ENCODE results near the gene DENND2A. TPM values are rescaled to one million over a fixed set of nuclear protein-coding genes. Genes with fewer than 3 reads are reported as not detected.
"Not testable (repeated sequence)": the region's sequence is repeated elsewhere in the genome, so short reads cannot be mapped to it uniquely, and the experiment has no call there.

Gene DENND2A
- total and polyA plus RNA-seq, 7 experiments from 2014 or later = not detected

DNA sequence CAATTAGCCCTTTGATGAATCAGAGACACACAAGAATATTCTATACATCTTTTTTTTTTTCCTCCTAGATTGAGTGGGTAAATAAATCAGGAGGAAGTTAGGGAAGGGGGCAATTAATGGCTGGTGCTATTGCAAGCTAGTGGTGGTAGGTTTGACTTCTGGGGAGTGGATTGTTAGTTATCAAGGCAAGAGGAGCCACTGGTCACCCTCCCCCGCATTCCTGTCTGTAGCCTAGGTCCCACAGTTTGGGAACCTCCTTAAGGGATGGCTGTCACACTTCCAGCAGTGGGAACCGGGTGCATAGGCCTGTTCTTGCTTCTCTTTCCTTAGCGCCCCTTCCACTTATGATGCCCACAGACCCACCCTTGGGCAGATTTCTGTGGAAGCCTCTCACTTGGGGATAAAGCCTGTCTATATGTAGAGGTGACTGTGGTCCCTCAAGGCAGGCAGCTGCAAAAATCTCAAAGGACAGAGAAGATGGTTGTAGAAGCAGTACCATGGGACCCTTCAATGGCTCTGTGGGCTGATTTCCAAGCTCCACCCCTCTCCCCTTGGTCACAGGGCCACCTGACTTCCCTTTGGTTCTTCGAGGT is 29.8 kb upstream of the DENND2A start:
- Histone ChIP-seq H3K36me3 (ENCODE audit: control insufficient read depth in 2 of 3, insufficient read depth in 3 of 3, low read length in 3 of 3) (no peaks in the 10 kb centered on the region), H3K4me1 (ENCODE audit: control insufficient read depth in 2 of 2, insufficient read depth in 2 of 2, low read length in 2 of 2) (peaks cover 11 to 14% of the 10 kb centered on the region in 2 donors), H3K27me3 (ENCODE audit: control insufficient read depth in 2 of 2, insufficient read depth in 2 of 2, low read length in 2 of 2) (no peaks in the 10 kb centered on the region), H3K4me3 (ENCODE audit: low read length) (no peak overlapping the region), H3K27ac (ENCODE audit: low read depth, low read length) (no peak overlapping the region), H3K9me3 (ENCODE audit: control insufficient read depth in 2 of 3, low read length in 3 of 3) (no peaks in the 10 kb centered on the region)
- DNase-seq = no peak
- no peaks in the 10 kb centered on the region for H3K9me3 Mint-ChIP-seq
- peaks cover 0 to 3% (median 0%) of the 10 kb centered on the region in 5 donors for H3K36me3 Mint-ChIP-seq
- H3K27ac Mint-ChIP-seq = peak overlapping the region in 1 of 9 donors; percentile 14
- POLR2A ChIA-PET = no interaction called here
- H3K4me1 Mint-ChIP-seq = peaks cover 9 to 26% (median 25%) of the 10 kb centered on the region in 7 donors
- ATAC-seq = no peak
- H3K27me3 Mint-ChIP-seq = peaks cover 0 to 23% (median 0%) of the 10 kb centered on the region in 5 donors
- peak overlapping the region in 2 of 10 donors; percentile 3 to 73 for H3K4me3 Mint-ChIP-seq
- CTCF ChIA-PET = no interaction called here
- intact Hi-C loops (cut with micrococcal nuclease) = loop anchor here in 1 of 2 donors (5.0 to 10.0 kb wide), 2 partner anchors 606 to 1067 kb away; partner anchors contain the start of genes PARP12 and SSBP1

DNA sequence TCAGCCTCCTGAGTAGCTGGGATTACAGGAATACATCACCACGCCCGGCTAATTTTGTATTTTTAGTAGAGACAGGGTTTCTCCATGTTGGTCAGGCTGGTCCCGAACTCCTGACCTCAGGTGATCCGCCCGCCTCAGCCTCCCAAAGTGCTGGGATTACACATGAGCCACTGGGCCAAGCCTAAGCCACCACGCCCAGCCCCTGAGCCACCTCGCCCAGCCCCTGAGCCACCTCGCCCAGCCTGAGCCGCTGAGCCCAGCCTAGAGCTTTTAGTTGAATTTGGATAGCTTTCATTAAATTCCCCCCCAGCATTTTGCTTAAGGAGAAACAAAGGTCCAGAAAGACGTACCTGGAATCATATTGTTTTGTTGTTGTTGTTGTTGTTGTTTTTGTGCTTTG is 29.2 kb upstream of the DENND2A start:
- not testable (repeated sequence) for H3K9me3 ChIP-seq (ENCODE audit: control insufficient read depth in 2 of 3, low read length in 3 of 3); H3K27ac Mint-ChIP-seq; H3K27ac ChIP-seq (ENCODE audit: low read depth, low read length); H3K36me3 Mint-ChIP-seq; DNase-seq; ATAC-seq; H3K4me3 ChIP-seq (ENCODE audit: low read length); H3K9me3 Mint-ChIP-seq; H3K27me3 ChIP-seq (ENCODE audit: control insufficient read depth in 2 of 2, insufficient read depth in 2 of 2, low read length in 2 of 2); H3K36me3 ChIP-seq (ENCODE audit: control insufficient read depth in 2 of 3, insufficient read depth in 3 of 3, low read length in 3 of 3)
- Mint-ChIP-seq H3K27me3 (peaks cover 0 to 28% (median 0%) of the 10 kb centered on the region in 5 donors), H3K4me3 (peak overlapping the region in 2 of 10 donors; percentile 4 to 59), H3K4me1 (peaks cover 7 to 21% (median 19%) of the 10 kb centered on the region in 7 donors)
- intact Hi-C loops (cut with micrococcal nuclease) = loop anchor here in 1 of 2 donors (5.0 to 10.0 kb wide), 2 partner anchors 605 to 1067 kb away; partner anchors contain the start of genes PARP12 and SSBP1
- CTCF ChIA-PET = interaction anchor here (0.7 kb wide), 1 partner anchor 9 kb away, joined by 3 read pairs; no protein-coding TSS in a partner anchor
- POLR2A ChIA-PET = interaction anchor here (0.6 kb wide), 1 partner anchor 145 kb away, joined by 3 read pairs; no protein-coding TSS in a partner anchor
- H3K4me1 ChIP-seq (ENCODE audit: control insufficient read depth in 2 of 2, insufficient read depth in 2 of 2, low read length in 2 of 2) = peaks cover 11 to 14% of the 10 kb centered on the region in 2 donors

GRCh38 chr7:140669352-140669751 is 28.7 kb upstream of the DENND2A start:
- Histone ChIP-seq H3K9me3 (ENCODE audit: control insufficient read depth in 2 of 3, low read length in 3 of 3) (no peaks in the 10 kb centered on the region), H3K4me3 (ENCODE audit: low read length) (no peak overlapping the region), H3K4me1 (ENCODE audit: control insufficient read depth in 2 of 2, insufficient read depth in 2 of 2, low read length in 2 of 2) (peaks cover 8 to 9% of the 10 kb centered on the region in 2 donors), H3K27ac (ENCODE audit: low read depth, low read length) (no peak overlapping the region), H3K27me3 (ENCODE audit: control insufficient read depth in 2 of 2, insufficient read depth in 2 of 2, low read length in 2 of 2) (no peaks in the 10 kb centered on the region), H3K36me3 (ENCODE audit: control insufficient read depth in 2 of 3, insufficient read depth in 3 of 3, low read length in 3 of 3) (no peaks in the 10 kb centered on the region)
- ChIA-PET POLR2A (interaction anchor here (0.6 kb wide), 1 partner anchor 145 kb away, joined by 3 read pairs; no protein-coding TSS in a partner anchor), CTCF (interaction anchor here (0.7 kb wide), 1 partner anchor 9 kb away, joined by 3 read pairs; no protein-coding TSS in a partner anchor)
- Mint-ChIP-seq H3K9me3 (peaks cover 0 to under 1% (median 0%) of the 10 kb centered on the region in 11 donors), H3K36me3 (peaks cover 0 to 7% (median 0%) of the 10 kb centered on the region in 5 donors), H3K4me3 (no peak overlapping the region), H3K4me1 (peaks cover 4 to 16% (median 14%) of the 10 kb centered on the region in 7 donors), H3K27ac (no peak overlapping the region), H3K27me3 (peaks cover 0 to 34% (median 0%) of the 10 kb centered on the region in 5 donors)
- ATAC-seq = no peak
- intact Hi-C loops (cut with micrococcal nuclease) = no loop called here
- DNase-seq = no peak

DNA sequence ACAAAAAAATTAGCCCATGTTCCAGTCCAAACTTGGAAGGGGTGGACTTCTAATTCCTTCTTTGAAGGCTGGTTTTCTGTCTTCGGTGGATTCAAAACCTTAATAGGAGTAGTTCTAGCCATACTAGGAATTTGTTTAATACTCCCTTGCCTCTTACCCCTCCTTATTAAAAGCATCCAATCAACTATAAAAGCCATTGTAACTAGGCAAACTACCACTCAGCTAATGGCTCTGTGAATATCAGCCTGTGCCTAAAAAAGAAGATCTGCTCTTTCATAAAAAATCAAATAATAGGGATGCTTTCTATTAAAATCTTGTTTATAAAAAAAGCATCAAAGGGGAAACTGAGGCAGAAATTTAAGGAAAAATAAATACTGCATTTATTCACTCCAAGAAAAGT is 28.0 kb upstream of the DENND2A start:
- no peak overlapping the region for H3K4me3 Mint-ChIP-seq
- H3K27ac Mint-ChIP-seq = no peak overlapping the region
- ATAC-seq = no peak
- H3K4me3 ChIP-seq (ENCODE audit: low read length) = no peak overlapping the region
- H3K9me3 ChIP-seq (ENCODE audit: control insufficient read depth in 2 of 3, low read length in 3 of 3) = no peaks in the 10 kb centered on the region
- H3K36me3 ChIP-seq (ENCODE audit: control insufficient read depth in 2 of 3, insufficient read depth in 3 of 3, low read length in 3 of 3) = no peaks in the 10 kb centered on the region
- H3K27ac ChIP-seq (ENCODE audit: low read depth, low read length) = no peak overlapping the region
- H3K27me3 ChIP-seq (ENCODE audit: control insufficient read depth in 2 of 2, insufficient read depth in 2 of 2, low read length in 2 of 2) = no peaks in the 10 kb centered on the region
- no peak for DNase-seq
- ChIA-PET POLR2A (no interaction called here), CTCF (no interaction called here)
- H3K27me3 Mint-ChIP-seq = peaks cover 0 to 39% (median 0%) of the 10 kb centered on the region in 5 donors
- peaks cover 0 to 8% (median 0%) of the 10 kb centered on the region in 5 donors for H3K36me3 Mint-ChIP-seq
- intact Hi-C loops (cut with micrococcal nuclease) = no loop called here
- peaks cover 0 to 3% (median 0%) of the 10 kb centered on the region in 11 donors for H3K9me3 Mint-ChIP-seq
- H3K4me1 Mint-ChIP-seq = peaks cover 0 to 10% (median 7%) of the 10 kb centered on the region in 7 donors
- peaks cover 1 to 3% of the 10 kb centered on the region in 2 donors for H3K4me1 ChIP-seq (ENCODE audit: control insufficient read depth in 2 of 2, insufficient read depth in 2 of 2, low read length in 2 of 2)

- Histone ChIP-seq H3K4me1 (ENCODE audit: control insufficient read depth in 2 of 2, insufficient read depth in 2 of 2, low read length in 2 of 2) (peaks cover 0 to 3% of the 10 kb centered on the region in 2 donors), H3K27me3 (ENCODE audit: control insufficient read depth in 2 of 2, insufficient read depth in 2 of 2, low read length in 2 of 2) (no peaks in the 10 kb centered on the region), H3K27ac (ENCODE audit: low read depth, low read length) (no peak overlapping the region), H3K4me3 (ENCODE audit: low read length) (no peak overlapping the region), H3K36me3 (ENCODE audit: control insufficient read depth in 2 of 3, insufficient read depth in 3 of 3, low read length in 3 of 3) (no peaks in the 10 kb centered on the region), H3K9me3 (ENCODE audit: control insufficient read depth in 2 of 3, low read length in 3 of 3) (no peaks in the 10 kb centered on the region)
- POLR2A ChIA-PET = no interaction called here
- Mint-ChIP-seq H3K9me3 (peaks cover 0 to 9% (median 0%) of the 10 kb centered on the region in 11 donors), H3K27me3 (peaks cover 0 to 47% (median 0%) of the 10 kb centered on the region in 5 donors), H3K36me3 (peaks cover 0 to 8% (median 0%) of the 10 kb centered on the region in 5 donors), H3K27ac (no peak overlapping the region), H3K4me1 (peaks cover 0 to 7% (median 4%) of the 10 kb centered on the region in 7 donors), H3K4me3 (no peak overlapping the region)
- CTCF ChIA-PET = no interaction called here
- ATAC-seq (no peak), DNase-seq (no peak)
- intact Hi-C loops (cut with micrococcal nuclease) = no loop called here
These were observed 26.9 kb upstream of the DENND2A start for GRCh38 chr7:140667476-140667875.

- H3K27me3 Mint-ChIP-seq = peaks cover 0 to 50% (median 3%) of the 10 kb centered on the region in 5 donors
- H3K9me3 Mint-ChIP-seq; H3K4me1 ChIP-seq (ENCODE audit: control insufficient read depth in 2 of 2, insufficient read depth in 2 of 2, low read length in 2 of 2); CTCF ChIA-PET; H3K27ac Mint-ChIP-seq; H3K36me3 ChIP-seq (ENCODE audit: control insufficient read depth in 2 of 3, insufficient read depth in 3 of 3, low read length in 3 of 3); H3K9me3 ChIP-seq (ENCODE audit: control insufficient read depth in 2 of 3, low read length in 3 of 3); H3K27ac ChIP-seq (ENCODE audit: low read depth, low read length); DNase-seq; POLR2A ChIA-PET; ATAC-seq; H3K4me3 ChIP-seq (ENCODE audit: low read length); H3K36me3 Mint-ChIP-seq; H3K4me1 Mint-ChIP-seq; H3K4me3 Mint-ChIP-seq; H3K27me3 ChIP-seq (ENCODE audit: control insufficient read depth in 2 of 2, insufficient read depth in 2 of 2, low read length in 2 of 2): not testable (repeated sequence)
- intact Hi-C loops (cut with micrococcal nuclease) = loop anchor here in 1 of 2 donors (5.0 kb wide), 1 partner anchor 34 kb away; the partner anchor contains the start of gene NDUFB2
These were observed 22.3 kb upstream of the DENND2A start for GRCh38 chr7:140662938-140663337.
